ENCODE measurements around the gene CCDC116. TPM values are rescaled to one million over a fixed set of nuclear protein-coding genes. Genes with fewer than 3 reads are reported as not detected.
A peak's percentile ranks its signal among the peaks of the same experiment; 100 is the strongest.

CCDC116 gene
- total and polyA plus RNA-seq, 2 donors, result 0.37 to 0.53 TPM

- 67% methylated on average over 17 of the region's 17 CpGs for WGBS
- no peaks in the 10 kb centered on the region for H3K4me1 ChIP-seq (ENCODE audit: insufficient read depth)
- no peak overlapping the region for H3K27ac ChIP-seq (ENCODE audit: low read depth)
- DNase-seq (ENCODE audit: extremely low spot score), result no peak
- no peak overlapping the region for H3K4me3 ChIP-seq (ENCODE audit: low read depth, low read length)
- no peaks in the 10 kb centered on the region for H3K36me3 ChIP-seq (ENCODE audit: insufficient read depth)
Measured at GRCh38 chr22:21622011-21622918, 10.3 kb upstream of the CCDC116 start.

DNA sequence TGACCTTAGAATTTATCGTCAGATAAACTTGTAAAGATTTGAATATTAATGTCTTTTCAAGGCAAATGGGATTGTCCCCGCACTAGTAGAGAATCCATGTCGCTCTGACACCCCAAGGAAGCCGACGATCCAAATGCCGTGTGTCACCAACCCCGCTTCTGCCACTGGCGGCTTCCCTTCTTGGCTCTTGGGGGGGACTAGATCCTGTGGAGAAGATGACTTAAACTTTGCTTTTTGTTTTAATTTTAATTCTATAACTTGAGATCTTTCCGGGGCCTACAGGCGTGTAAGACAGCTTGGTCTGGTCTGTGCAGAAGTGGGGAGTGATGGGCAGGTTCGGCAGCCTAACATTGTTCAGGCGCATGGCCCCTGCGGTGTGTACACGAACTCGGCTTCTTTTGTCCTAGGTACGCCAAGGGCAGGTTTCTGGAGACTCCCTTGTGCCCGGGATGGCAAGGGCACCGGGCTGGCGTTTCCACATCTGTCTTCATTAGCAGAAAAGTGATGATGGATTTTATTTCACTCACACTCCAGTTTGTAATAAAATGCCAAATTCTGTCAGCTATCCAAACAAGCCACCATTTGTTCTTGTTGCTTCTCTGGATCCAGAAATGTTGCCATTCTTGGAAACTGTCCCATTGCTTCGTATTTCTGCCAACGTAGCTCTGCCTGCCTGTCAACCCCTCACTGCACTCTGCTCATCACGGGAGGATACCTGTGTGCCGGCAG is 9.5 kb upstream of the CCDC116 start:
- no peak overlapping the region for H3K4me3 ChIP-seq (ENCODE audit: low read depth, low read length)
- WGBS, result 89% methylated on average over 23 of the region's 23 CpGs
- no peaks in the 10 kb centered on the region for H3K4me1 ChIP-seq (ENCODE audit: insufficient read depth)
- DNase-seq (ENCODE audit: extremely low spot score), result no peak
- H3K27ac ChIP-seq (ENCODE audit: low read depth), result no peak overlapping the region
- H3K36me3 ChIP-seq (ENCODE audit: insufficient read depth), result peaks cover 2% of the 10 kb centered on the region

DNA sequence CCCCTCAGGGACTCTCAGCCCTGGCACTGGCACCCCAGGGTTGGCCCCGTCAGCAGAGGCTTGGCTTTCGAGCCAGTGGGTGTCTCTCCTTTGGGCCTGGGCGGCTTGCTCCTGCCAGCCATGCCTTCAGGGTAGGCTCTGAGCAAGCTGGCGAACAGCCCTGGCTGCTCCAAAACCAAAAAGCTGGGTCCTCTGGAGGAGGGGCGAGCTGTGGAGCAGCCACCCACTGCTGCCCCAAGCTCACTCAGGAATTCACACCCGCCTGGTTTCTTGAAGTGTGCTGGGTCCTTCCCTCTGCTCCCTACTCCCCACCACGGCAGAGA is 9.0 kb upstream of the CCDC116 start:
- H3K4me3 ChIP-seq (ENCODE audit: low read depth, low read length), result no peak overlapping the region
- 86% methylated on average over 7 of the region's 7 CpGs for WGBS
- DNase-seq (ENCODE audit: extremely low spot score), result no peak
- H3K4me1 ChIP-seq (ENCODE audit: insufficient read depth), result no peaks in the 10 kb centered on the region
- peaks cover 2% of the 10 kb centered on the region for H3K36me3 ChIP-seq (ENCODE audit: insufficient read depth)
- H3K27ac ChIP-seq (ENCODE audit: low read depth), result no peak overlapping the region

GRCh38 chr22:21624120-21624879 is 8.3 kb upstream of the CCDC116 start:
- H3K27ac ChIP-seq (ENCODE audit: low read depth), result no peak overlapping the region
- 58% methylated on average over 8 of the region's 8 CpGs for WGBS
- DNase-seq (ENCODE audit: extremely low spot score), result no peak
- H3K4me1 ChIP-seq (ENCODE audit: insufficient read depth), result no peaks in the 10 kb centered on the region
- H3K36me3 ChIP-seq (ENCODE audit: insufficient read depth), result peaks cover 2% of the 10 kb centered on the region
- no peak overlapping the region for H3K4me3 ChIP-seq (ENCODE audit: low read depth, low read length)

- DNase-seq (ENCODE audit: extremely low spot score), result no peak
- 85% methylated on average over 12 of the region's 12 CpGs for WGBS
- H3K36me3 ChIP-seq (ENCODE audit: insufficient read depth), result peaks cover 2% of the 10 kb centered on the region
- H3K4me3 ChIP-seq (ENCODE audit: low read depth, low read length), result no peak overlapping the region
- H3K27ac ChIP-seq (ENCODE audit: low read depth), result no peak overlapping the region
- H3K4me1 ChIP-seq (ENCODE audit: insufficient read depth), result no peaks in the 10 kb centered on the region
Measured at GRCh38 chr22:21624880-21625791, 7.4 kb upstream of the CCDC116 start.

GRCh38 chr22:21626073-21626734 is 6.4 kb upstream of the CCDC116 start:
- 74% methylated on average over 4 of the region's 4 CpGs for WGBS
- Histone ChIP-seq H3K36me3 (ENCODE audit: insufficient read depth) (peaks cover 2% of the 10 kb centered on the region), H3K4me1 (ENCODE audit: insufficient read depth) (no peaks in the 10 kb centered on the region), H3K27ac (ENCODE audit: low read depth) (no peak overlapping the region), H3K4me3 (ENCODE audit: low read depth, low read length) (no peak overlapping the region)
- no peak for DNase-seq (ENCODE audit: extremely low spot score)

GRCh38 chr22:21626735-21627469 is 5.7 kb upstream of the CCDC116 start:
- DNase-seq (ENCODE audit: extremely low spot score), result no peak
- H3K4me3 ChIP-seq (ENCODE audit: low read depth, low read length), result no peak overlapping the region
- peaks cover 2% of the 10 kb centered on the region for H3K36me3 ChIP-seq (ENCODE audit: insufficient read depth)
- no peak overlapping the region for H3K27ac ChIP-seq (ENCODE audit: low read depth)
- no peaks in the 10 kb centered on the region for H3K4me1 ChIP-seq (ENCODE audit: insufficient read depth)
- WGBS, result 76% methylated on average over 11 of the region's 11 CpGs

GRCh38 chr22:21628386-21629254 is 3.9 kb upstream of the CCDC116 start:
- DNase-seq (ENCODE audit: extremely low spot score), result no peak
- H3K4me3 ChIP-seq (ENCODE audit: low read depth, low read length), result peak overlapping the region; percentile 93
- WGBS, result 73% methylated on average over 74 of the region's 74 CpGs
- H3K4me1 ChIP-seq (ENCODE audit: insufficient read depth), result no peaks in the 10 kb centered on the region
- peaks cover 2% of the 10 kb centered on the region for H3K36me3 ChIP-seq (ENCODE audit: insufficient read depth)
- peak overlapping the region; percentile 44 for H3K27ac ChIP-seq (ENCODE audit: low read depth)

DNA sequence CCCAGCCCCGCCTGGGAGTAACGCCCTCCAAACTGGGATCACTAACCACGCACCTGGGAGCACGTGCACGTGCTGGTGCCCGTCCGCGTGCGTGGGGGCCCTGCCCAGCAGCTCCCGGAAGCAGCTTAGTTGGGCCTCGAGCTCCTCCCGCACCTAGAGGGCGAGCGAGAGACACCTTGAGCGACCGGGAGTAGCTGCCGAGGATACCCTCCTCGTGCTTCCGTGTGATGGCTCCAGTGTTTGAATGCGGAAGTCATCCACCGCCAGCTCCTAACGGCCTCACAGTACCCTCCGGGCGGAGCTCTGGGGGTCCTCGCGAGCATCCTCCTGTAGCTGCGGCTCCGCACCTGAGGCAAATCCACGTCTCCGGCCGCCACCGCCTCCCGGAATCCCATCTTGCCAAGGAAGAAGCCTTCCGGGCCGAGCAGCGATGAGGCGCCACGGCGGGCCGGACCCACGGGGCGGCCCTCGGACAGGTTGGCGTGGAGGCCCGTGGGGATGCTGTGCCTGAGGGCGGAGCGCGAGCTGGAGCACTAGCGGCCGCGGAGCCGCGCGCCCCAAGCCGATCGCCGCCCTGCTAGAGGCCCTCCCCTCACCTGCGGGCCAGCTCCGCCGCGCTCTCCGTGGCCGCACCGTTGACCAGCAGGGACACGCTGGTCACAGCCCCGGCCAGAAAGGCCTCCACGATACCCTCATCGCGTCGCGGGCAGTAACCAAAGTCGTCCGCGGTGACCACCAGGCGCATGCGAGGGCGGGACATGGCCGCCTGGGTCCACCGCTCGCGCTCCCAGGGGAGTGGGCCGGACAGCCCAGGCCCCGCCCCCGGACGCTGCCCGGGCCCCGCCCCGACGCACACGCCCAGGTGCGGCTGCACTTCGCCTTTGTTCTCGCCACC is 3.1 kb upstream of the CCDC116 start, which contains the start of gene YDJC:
TSS of gene YDJC (minus strand) at position 768 of the 895 bp plus-strand sequence. CDS start at position 760, 8 bp downstream.
- peak within 1 kb of the TSS; percentile 93 for H3K4me3 ChIP-seq (ENCODE audit: low read depth, low read length)
- H3K27ac ChIP-seq (ENCODE audit: low read depth), result peak within 1 kb of the TSS; percentile 90
- DNase-seq (ENCODE audit: extremely low spot score), result no peak
- no peaks in the 10 kb centered on the region for H3K4me1 ChIP-seq (ENCODE audit: insufficient read depth)
- WGBS, result under 1% methylated on average over 93 of the region's 93 CpGs
- peaks cover 2% of the 10 kb centered on the region for H3K36me3 ChIP-seq (ENCODE audit: insufficient read depth)

GRCh38 chr22:21631025-21631424 is 1.5 kb upstream of the CCDC116 start:
- Histone ChIP-seq H3K27ac (ENCODE audit: low read depth) (no peak overlapping the region), H3K4me1 (ENCODE audit: insufficient read depth) (no peaks in the 10 kb centered on the region), H3K36me3 (ENCODE audit: insufficient read depth) (peaks cover 2% of the 10 kb centered on the region), H3K4me3 (ENCODE audit: low read depth, low read length) (no peak overlapping the region)
- 94% methylated on average over 4 of the region's 4 CpGs for whole genome bisulfite sequencing
- DNase-seq (ENCODE audit: extremely low spot score), result no peak
